Measurements from ENCODE around the gene ZBTB7C.

The ZBTB7C gene

GRCh38 chr18:48355276-48356115, 53.7 kb downstream of the ZBTB7C start:
- H3K4me3 ChIP-seq (ENCODE audit: low read depth, low read length), result no peak overlapping the region

- H3K4me3 ChIP-seq (ENCODE audit: low read depth, low read length), result no peak overlapping the region
These were observed 54.4 kb downstream of the ZBTB7C start for GRCh38 chr18:48354746-48355260.

- H3K4me3 ChIP-seq (ENCODE audit: low read depth, low read length), result no peak overlapping the region
These were observed 57.0 kb downstream of the ZBTB7C start for GRCh38 chr18:48352051-48352755.

- no peak overlapping the region for H3K4me3 ChIP-seq (ENCODE audit: low read depth, low read length)
These were observed 57.8 kb downstream of the ZBTB7C start for GRCh38 chr18:48351216-48352050.

- H3K4me3 ChIP-seq (ENCODE audit: low read depth, low read length), result no peak overlapping the region
These were observed 60.4 kb downstream of the ZBTB7C start for GRCh38 chr18:48348739-48349138.

- no peak overlapping the region for H3K4me3 ChIP-seq (ENCODE audit: low read depth, low read length)
These were observed 61.3 kb downstream of the ZBTB7C start for GRCh38 chr18:48347756-48348326.

GRCh38 chr18:48345596-48345995, 63.6 kb downstream of the ZBTB7C start:
- no peak overlapping the region for H3K4me3 ChIP-seq (ENCODE audit: low read depth, low read length)

- H3K4me3 ChIP-seq (ENCODE audit: low read depth, low read length), result no peak overlapping the region
These were observed 66.6 kb downstream of the ZBTB7C start for GRCh38 chr18:48342581-48342980.

- H3K4me3 ChIP-seq (ENCODE audit: low read depth, low read length), result no peak overlapping the region
These were observed 67.1 kb downstream of the ZBTB7C start for GRCh38 chr18:48342125-48342524.

GRCh38 chr18:48340560-48340959, 68.6 kb downstream of the ZBTB7C start:
- H3K4me3 ChIP-seq (ENCODE audit: low read depth, low read length), result no peak overlapping the region

GRCh38 chr18:48339692-48340091, 69.5 kb downstream of the ZBTB7C start:
- H3K4me3 ChIP-seq (ENCODE audit: low read depth, low read length), result no peak overlapping the region

GRCh38 chr18:48338915-48339314, 70.3 kb downstream of the ZBTB7C start:
- no peak overlapping the region for H3K4me3 ChIP-seq (ENCODE audit: low read depth, low read length)

GRCh38 chr18:48337053-48337452, 72.1 kb downstream of the ZBTB7C start:
- no peak overlapping the region for H3K4me3 ChIP-seq (ENCODE audit: low read depth, low read length)

- no peak overlapping the region for H3K4me3 ChIP-seq (ENCODE audit: low read depth, low read length)
These were observed 72.9 kb downstream of the ZBTB7C start for GRCh38 chr18:48336332-48336731.

GRCh38 chr18:48335829-48336228, 73.4 kb downstream of the ZBTB7C start:
- H3K4me3 ChIP-seq (ENCODE audit: low read depth, low read length), result no peak overlapping the region

GRCh38 chr18:48334845-48335244, 74.3 kb downstream of the ZBTB7C start:
- no peak overlapping the region for H3K4me3 ChIP-seq (ENCODE audit: low read depth, low read length)

- no peak overlapping the region for H3K4me3 ChIP-seq (ENCODE audit: low read depth, low read length)
These were observed 75.6 kb downstream of the ZBTB7C start for GRCh38 chr18:48333563-48333962.

- H3K4me3 ChIP-seq (ENCODE audit: low read depth, low read length), result no peak overlapping the region
These were observed 78.9 kb downstream of the ZBTB7C start for GRCh38 chr18:48330016-48330991.

- H3K4me3 ChIP-seq (ENCODE audit: low read depth, low read length), result no peak overlapping the region
These were observed 80.5 kb downstream of the ZBTB7C start for GRCh38 chr18:48328473-48329210.

All from iPS-11a (cell line).